Measurements from ENCODE around the gene GBX2. TPM values are rescaled to one million over a fixed set of nuclear protein-coding genes. Genes with fewer than 3 reads are reported as not detected.

Gene GBX2
- 2.9 and 3.6 TPM in 2 replicates for total RNA-seq

GRCh38 chr2:236168110-236169080 lies at the start of gene GBX2:
Gene GBX2, minus strand, starts transcription at chr2:236168386. Its CDS starts 415 bp downstream, at chr2:236167971.

Other genes starting within 250 kb of the GBX2 start
- gene ASB18, start 96.0 kb upstream of the GBX2 start, total RNA-seq, result not detected in 2 replicates

Data from epithelial cell of umbilical artery (primary cell).